Measurements from ENCODE around the gene RARB.

GRCh38 chr3:25471081-25471768, 43.2 kb downstream of the RARB start:
- TF ChIP-seq, protein P1, sequence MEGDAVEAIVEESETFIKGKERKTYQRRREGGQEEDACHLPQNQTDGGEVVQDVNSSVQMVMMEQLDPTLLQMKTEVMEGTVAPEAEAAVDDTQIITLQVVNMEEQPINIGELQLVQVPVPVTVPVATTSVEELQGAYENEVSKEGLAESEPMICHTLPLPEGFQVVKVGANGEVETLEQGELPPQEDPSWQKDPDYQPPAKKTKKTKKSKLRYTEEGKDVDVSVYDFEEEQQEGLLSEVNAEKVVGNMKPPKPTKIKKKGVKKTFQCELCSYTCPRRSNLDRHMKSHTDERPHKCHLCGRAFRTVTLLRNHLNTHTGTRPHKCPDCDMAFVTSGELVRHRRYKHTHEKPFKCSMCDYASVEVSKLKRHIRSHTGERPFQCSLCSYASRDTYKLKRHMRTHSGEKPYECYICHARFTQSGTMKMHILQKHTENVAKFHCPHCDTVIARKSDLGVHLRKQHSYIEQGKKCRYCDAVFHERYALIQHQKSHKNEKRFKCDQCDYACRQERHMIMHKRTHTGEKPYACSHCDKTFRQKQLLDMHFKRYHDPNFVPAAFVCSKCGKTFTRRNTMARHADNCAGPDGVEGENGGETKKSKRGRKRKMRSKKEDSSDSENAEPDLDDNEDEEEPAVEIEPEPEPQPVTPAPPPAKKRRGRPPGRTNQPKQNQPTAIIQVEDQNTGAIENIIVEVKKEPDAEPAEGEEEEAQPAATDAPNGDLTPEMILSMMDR (IDR thresholded peaks at IDR 0.05; ENCODE audit: low read length) = no peak
- no peak for TF ChIP-seq EZH2 (IDR thresholded peaks at IDR 0.05; ENCODE audit: borderline replicate concordance, low read length)
